Hematopoietic multipotent progenitor cell (in vitro differentiated cells): Measurements from ENCODE around the gene BASP1. TPM values are rescaled to one million over a fixed set of nuclear protein-coding genes. Genes with fewer than 3 reads are reported as not detected.
"Not testable (repeated sequence)": the region's sequence is repeated elsewhere in the genome, so short reads cannot be mapped to it uniquely, and the experiment has no call there.

Experiments used
- DNase-seq, 3 donors: peaks; one replicate each; pipeline ENCODE4 v3.0.0-alpha.2; 2011 to 2015; ENCODE audit warnings: low read depth in 2 of 3, low spot score in 2 of 3
- total RNA-seq: library from RNA; depleted of rRNA; stranded (reverse); fragments of >200 nt; gene quantifications from one replicate; pipeline ENCODE4 v1.2.3, GENCODE V29; 2012

BASP1 gene
- total RNA-seq, 1 donor = 7.8 TPM

DNA sequence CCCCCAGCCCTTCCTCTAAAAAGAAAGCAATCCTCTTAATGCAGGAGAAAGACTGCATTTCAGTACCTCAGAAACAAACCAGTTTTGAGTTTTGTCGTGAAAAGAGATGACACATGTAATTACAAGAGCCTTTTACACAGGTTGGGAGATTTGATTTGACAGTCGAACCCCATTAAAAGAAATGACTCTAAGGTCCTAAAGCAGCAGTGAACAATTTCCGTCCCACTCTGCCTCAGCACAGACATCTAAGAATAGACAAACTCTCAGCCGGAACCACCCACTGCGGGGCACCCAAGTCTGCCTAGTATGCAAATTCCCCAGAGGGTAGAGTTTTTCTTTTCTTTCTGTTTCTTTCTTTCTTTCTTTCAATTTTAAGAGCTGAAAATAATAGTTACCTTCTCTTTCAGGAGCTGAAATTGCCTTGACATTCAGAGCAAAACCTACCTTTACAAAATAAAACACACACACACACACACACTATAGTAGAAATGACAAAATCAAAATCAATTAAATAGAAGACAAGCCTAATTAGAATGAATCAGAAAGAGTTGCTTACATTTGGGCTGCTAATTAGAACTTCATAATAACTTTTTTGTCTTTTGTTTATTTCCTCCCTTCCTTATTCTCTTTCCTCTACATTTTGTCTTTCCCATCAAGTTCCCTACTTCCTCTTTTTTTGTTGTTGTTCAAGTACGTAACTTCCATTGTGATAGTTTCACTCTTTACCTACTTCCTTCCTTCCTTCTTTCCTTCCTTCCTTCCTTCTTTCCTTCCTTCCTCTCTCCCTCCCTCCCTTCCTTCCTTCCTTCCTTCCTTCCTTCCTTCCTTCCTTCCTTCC lies 65.1 kb downstream of the BASP1 start:
- DNase-seq = peak in 1 of 3 donors; percentile 7

DNA sequence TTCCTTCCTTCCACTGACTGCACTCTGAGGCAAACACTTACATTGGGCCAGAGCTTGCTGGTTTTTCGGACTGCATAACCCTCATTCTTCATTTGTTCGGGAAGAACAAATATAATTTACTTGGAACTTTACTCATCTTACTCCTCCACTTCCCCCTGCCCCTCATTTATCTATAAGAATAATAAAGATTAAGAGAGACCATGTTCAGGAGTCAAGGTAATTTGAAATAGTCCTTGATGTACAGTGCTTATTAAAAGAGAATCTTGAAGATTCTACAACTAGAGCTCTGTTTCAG lies 65.6 kb downstream of the BASP1 start:
- DNase-seq = no peak

DNA sequence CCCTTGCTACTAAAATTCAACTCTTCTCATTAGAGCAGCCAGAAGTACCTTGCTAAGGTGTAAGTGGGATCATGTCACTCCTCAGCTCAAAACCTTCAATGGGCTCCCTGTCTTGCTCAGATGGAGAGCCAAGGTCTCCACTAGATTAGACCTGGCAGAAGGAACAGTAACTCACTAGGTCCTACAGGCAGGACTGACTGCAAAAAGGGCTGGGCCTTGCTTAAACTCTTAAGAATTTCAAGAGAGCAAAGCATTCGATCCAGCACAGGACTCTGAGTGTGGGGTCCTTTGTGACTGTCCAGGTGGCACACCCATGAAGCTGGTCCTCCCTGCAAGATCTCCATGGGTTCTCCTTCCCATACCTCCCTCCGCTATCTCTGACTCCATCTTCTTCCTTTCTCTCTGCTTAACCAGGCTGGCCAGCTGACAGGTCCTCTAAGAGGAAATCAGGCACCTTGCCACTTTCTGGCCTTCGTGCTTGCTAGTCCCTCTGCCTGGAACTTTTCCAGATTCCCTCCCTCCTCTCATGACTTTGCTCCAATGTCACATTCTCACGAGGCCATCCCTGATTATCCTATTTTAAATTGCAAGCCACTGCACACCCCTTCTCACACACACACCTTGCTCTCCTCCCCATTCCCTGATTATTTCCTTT lies 70.2 kb downstream of the BASP1 start:
- no peak for DNase-seq

DNA sequence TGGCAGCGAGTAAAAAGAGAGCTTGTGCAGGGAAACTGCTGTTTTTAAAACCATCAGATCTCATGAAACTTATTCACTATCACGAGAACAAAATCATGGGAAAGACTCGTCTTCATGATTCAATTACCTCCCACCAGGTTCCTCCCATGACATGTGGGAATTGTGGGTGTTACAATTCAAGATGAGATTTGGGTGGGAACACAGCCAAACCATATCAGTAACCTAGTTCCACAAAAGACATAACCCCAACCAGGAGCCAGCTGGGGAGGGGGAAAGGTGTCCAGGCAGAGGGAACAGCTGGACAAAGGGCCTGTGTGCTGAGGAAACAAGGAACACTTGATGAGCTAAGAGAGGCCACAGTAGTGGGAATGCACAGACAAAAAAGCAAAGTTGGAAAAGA lies 71.1 kb downstream of the BASP1 start:
- no peak for DNase-seq

DNA sequence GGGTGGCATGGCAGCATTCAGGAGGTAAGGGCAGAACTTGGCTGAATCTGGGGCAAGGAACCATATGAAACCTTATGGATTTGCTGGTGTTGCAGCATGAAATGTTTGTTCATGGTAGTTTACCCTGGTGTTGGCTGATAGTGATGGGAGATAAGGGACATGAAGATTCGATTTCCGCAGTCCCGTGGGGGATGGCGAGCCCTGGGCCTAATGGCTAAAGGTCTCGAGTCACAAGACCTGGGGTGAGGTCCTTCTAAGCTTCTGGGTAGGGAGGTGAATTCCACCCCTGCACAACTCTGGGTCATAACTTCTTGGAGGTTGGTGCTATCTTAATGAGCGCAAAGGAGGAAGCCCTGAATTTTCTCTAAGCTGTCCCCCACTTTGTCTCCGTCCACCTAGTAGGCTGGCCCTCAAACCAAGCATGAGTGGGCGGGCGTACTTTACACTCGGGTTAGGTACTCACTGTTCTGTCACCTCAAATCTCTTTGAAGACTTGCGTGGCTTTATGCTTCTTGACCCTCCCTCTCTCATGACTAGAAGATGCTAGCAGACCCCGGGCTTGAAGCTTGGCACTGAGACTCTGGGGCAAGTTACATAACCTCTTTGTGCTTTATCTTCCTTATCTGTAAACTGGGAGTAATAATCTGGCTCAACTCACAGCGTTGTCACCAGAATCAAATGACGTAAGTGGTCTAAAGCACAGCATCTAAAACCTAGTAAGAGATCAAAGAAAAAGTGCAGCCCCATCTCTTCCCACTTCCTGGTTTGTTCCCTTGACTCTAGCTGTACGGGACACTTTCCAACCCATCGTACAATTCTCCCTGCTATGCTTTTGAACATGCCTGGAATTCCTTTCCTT lies 72.5 kb downstream of the BASP1 start:
- DNase-seq = no peak

DNA sequence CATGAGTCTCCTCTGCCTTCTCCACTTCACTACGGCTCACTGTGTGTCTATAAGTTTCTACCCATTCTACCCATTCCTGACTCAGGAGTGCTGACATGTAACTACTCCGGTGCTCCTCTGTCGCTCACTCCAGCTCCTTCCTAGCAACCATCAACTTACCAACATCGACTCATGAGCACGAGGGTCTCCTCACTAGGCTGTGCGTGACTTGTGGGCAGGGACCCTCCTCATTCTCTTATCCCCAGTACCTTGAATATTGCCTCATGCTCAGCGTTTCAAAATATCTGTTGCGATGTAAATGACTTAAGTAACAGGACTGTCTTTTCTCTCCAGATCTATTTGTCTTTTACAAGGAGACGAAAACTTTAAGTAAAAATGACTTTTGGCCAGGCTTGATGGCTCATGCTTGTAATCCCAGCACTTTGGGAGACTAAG lies 73.1 kb downstream of the BASP1 start:
- no peak for DNase-seq

DNA sequence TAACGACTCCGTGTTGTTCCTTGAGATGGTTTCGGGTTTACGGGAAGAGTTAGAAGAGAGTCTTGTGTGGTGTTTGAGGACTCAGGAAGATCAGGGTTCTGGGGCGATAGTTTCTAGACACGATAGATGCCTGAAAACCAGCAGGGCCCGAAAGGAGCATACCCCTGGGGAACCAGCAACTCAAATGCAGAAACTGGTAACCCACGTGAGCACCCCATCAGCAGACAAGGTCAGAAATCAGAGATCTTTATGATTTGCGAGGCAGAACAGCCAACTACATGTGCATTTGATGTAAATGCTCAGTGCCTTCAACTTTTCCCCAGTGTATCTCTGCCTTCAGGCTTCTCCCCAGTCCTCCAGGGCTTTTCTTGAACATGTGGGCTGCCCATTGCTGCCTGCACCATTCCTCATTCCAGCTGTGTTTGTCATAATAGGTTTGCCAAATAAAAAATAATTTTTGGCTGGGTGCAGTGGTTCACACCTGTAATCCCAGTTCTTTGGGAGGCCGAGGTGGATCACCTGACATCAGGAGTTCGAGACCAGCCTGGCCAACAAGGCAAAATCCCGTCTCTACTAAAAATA lies 75.1 kb downstream of the BASP1 start:
- DNase-seq = no peak

DNA sequence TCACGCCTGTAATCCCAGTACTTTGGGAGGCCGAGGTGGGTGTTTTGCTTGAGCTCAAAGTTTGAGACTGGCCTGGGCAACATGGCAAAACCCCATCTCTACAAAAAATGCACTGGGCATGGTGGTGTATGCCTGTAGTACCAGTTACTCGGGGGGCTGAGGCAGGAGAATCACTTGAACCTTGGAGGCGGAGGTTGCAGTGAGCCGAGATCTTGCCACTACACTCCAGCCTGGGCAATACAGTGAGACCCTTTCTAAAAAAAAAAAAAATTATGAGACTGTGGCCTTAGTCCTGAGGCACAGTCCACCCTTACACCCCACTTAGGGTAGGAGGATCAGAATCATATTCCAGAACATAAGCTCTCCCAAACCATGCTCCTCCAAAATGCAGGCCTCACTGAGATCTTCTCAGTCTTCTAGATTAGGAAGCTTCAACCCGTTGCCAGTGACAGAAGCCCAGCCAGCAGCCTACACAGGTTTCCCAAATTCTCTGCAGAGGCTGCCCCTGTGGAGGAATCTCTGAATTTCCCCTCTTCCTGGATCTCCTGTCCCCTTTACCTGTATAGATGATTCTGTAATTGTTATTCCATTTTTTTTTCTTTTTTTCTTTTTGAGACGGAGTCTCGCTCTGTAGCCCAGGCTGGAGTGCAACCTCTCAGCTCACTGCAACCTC lies 77.3 kb downstream of the BASP1 start:
- no peak for DNase-seq

DNA sequence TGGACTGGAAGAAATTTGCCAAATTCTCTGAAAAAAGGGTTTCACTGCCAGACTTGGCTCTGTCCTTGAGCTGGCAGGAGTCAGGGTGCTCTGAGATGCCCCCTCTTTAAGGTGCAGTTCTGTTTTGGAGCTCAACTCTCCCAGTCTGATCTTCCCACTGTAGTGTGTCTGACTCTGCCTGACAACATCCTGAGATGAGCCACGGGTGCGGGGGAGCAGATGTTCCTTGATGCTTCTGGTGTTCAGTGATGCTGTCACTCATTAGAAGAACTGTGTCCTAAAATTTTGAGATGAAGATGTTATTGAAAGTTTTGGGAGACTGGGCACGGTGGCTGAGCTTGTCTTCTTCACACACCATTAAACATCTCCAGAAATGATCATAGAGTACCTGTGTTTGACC lies 78.2 kb downstream of the BASP1 start:
- DNase-seq = no peak

DNA sequence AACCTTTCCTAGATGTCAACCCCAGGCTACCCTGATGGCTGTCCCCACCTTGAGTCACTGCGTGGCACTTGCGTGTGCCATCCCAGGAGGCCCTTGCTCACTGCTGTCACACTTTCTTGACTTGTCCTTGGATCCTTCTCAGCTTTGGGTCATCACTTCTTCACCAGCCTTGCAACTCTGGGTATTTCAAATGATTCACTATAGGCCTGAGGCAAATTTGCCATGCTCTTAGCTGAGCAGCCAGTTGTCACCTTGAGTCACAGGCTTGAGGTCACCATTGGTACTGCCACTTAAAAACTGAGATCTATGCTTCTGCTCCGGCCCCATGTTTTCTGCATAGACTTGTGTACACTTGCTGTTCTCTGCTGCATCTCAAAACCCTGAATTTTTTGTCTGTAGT lies 84.7 kb downstream of the BASP1 start:
- DNase-seq = no peak

DNA sequence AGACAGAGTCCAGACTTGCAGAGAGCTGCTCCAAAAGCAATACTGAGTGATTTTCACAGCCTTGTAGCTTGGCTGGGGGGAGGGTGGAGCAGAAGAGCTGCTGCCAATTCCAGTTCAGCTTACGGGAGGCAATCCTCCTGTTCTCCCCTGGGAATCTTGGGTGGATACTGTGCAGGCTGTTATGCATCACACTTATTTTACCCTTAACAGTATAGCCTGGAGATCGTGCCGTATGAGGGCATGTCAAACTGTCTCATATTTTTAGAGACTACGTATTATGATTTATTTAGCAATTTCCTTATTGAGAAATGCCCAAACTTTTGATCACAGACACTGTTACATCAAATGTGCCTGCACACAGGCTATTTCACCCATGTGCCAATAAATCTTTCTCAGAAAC lies 85.2 kb downstream of the BASP1 start:
- DNase-seq = no peak

DNA sequence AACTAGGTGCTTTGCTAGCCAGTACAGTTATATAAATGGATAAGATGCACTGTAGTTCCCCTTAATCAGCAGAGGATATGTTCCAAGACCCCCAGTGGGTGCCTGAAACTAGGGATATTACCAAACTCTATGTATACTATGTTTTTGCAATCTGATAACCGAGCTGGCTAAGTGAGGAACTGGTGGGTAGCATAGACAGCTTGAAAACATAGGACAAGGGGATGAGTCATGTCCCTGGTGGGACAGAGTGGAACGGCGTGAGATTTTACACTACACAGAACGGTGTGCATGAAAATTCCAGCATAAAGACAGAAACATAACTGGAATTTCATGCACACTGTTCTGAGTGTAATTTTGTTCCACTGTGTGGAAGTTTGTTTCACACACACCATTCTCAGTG lies 86.9 kb downstream of the BASP1 start:
- no peak for DNase-seq

DNA sequence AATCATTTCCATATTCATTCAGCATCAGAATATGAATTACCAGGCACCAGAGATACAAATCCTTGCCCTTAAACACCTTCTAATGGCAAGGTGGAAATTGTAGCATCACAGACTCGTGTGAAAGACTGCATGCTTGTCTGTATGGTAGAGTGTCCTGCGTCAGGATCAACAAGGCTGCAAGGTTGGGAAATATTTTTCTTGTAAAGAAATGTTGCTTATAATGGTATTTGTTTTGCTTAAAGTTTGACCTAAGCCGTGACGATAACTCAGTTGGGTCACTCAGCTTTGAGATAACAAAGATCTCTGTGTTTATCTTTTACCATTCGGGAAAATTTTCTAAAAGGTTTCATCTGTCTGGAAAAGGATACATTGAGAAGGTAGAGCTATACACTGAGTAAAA lies 87.6 kb downstream of the BASP1 start:
- DNase-seq = no peak

DNA sequence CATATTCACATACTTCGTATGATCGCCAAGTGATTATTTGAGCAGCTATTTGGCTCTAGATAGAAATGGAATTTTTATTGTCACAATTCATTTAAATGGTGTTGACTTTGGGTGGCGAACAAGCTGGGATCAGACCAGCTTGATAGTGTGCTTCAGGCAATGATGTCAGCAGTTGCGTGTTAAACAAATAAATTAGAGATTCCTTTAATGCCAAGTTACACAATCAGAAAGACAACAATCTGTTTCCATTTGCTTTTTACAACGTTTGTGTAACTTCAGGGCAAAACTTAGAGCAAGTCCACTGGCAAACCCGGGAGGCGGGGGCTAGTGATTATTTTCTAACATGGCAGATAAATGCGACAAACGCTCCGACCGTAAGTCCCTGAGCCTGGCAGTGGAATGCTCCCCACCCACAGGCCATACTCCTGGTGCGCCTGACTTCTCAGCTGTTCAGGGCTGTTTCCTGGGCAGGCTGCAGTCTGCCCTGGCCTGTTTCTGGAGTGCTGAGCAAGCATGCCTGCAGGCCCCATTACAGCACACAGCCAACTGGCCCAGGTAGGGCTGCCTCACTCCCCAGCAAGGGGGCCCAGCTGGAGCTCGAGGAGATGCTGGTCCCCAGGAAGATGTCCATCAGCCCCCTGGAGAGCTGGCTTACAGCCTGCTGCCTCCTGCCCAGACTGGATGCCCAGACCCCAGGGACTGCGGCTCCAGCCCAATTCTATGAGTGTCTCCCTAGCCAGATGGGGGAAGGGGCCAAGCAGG lies 88.7 kb downstream of the BASP1 start:
- no peak for DNase-seq

DNA sequence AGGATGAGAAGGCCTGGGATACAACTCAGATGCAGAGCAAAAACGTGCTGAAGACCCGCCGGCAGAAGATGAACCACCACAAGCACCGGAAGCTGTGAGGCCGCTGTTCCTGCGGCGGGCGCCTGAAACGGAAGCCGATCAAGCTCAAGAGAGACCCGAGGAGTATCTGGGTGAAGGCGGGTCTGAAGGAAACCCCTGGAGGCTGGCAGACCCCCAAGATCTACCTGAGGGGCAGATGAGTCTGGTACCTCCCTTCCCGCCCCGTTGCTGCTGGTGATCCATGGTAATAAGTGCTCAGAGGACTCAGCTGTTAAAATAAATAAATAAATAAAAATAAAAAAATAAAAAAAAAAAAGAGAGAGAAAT lies 89.3 kb downstream of the BASP1 start:
- no peak for DNase-seq

DNA sequence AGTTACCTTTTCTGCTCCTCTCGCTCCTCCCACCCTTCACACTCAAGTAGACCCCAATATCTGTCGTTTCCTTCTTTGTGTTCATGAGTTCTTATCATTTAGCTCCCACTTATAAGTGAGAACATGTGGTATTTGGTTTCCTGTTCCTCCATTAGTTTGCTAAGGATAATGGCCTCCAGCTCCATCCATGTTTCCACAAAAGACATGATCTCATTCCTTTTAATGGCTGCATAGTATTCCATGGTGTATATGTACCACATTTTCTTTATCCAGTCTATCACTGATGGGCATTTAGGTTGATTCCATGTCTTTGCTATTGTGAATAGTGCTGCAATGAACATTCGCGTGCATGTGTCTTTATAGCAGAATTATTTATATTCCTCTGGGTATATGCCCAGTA lies 90.0 kb downstream of the BASP1 start:
- not testable (repeated sequence) for DNase-seq

DNA sequence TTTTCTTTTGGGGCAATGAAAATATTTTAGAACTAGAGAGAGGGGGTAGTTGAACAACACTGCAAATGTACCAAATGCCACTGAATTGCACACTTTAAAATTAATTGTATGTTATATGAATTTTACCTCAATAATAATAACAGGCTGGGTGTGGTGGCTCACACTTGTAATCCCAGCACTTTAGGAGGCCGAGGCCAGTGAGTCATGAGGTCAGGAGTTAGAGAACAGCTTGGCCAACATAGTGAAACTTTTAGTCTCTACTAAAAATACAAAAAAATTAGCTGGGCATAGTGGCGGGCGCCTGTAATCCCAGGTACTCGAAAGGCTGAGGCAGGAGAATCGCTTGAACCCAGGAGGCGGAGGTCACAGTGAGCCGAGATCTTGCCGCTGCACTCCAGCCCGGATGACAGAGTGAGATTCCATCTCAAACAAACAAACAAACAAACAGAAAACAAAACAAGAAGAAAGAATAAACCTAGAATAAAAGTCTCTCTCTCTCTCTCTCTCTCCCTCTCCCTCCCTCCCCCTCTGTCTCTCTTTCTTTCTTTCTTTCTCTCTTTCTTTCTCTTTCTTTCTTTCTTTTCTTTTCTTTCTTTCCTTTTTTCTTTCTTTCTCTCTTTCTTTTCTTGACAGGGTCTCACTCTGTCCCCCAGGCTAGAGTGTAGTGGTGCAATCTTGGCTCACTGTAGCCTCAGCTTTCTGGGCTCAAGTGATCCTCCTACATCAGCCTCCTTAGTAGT lies 91.1 kb downstream of the BASP1 start:
- no peak for DNase-seq

DNA sequence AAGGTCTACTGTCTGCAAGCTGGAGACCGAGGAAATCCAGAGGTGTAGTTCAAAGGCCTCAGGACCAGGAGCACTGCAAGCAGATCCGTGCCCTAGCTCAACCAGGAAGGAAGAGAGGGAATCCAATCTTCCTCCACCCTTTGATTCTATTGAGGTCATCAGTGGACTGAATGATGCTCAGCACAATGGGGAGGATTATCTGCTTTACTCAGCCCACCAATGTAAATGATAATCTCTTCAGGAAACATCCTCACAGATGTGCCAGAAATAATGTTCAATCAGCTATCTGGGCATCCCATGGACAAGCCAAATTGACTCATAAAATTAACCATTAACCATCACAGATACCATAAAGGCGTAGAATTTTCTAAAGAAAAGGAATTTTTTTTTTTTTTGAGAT lies 92.0 kb downstream of the BASP1 start:
- DNase-seq = no peak

DNA sequence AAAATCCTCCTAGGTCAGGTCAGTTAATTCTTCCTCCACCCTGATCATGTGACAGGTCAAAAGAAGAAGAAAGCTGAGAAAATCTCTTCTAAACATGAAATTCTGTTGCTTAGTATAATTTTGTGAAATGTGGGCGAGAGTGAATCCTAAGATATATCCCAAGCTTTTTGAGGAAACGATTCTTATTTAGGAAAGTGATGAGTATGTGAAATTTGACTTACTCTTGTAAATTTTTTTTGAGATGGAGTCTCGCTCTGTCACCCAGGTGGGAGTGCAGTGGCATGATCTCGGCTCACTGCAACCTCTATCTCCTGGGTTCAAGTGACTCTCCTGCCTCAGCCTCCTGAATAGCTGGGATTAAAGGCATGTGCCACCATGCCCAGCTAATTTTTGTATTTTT lies 93.1 kb downstream of the BASP1 start:
- DNase-seq = not testable (repeated sequence)
